Activated naive CD4-positive, alpha-beta T cell (primary cell): Measurements from ENCODE around the gene CRLF3.
"Not testable (repeated sequence)": the region's sequence is repeated elsewhere in the genome, so short reads cannot be mapped to it uniquely, and the experiment has no call there.

Source experiments
- DNase-seq, 4 experiments: peaks; one replicate each; lab custom pipeline; 2025; lab: John Stamatoyannopoulos, UW

The CRLF3 gene

DNA sequence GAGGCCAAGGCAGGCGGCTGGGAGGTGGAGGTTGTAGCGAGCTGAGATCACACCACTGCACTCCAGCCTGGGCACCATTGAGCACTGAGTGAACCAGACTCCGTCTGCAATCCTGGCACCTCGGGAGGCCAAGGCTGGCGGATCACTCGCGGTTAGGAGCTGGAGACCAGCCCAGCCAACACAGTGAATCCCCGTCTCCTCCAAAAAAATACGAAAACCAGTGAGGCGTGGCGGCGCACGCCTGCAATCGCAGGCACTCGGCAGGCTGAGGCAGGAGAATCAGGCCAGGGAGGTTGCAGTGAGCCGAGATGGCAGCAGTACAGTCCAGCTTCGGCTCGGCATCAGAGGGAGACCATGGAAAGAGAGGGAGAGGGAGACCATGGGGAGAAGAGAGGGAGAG lies 88.1 kb downstream of the CRLF3 start:
- not testable (repeated sequence) for DNase-seq

DNA sequence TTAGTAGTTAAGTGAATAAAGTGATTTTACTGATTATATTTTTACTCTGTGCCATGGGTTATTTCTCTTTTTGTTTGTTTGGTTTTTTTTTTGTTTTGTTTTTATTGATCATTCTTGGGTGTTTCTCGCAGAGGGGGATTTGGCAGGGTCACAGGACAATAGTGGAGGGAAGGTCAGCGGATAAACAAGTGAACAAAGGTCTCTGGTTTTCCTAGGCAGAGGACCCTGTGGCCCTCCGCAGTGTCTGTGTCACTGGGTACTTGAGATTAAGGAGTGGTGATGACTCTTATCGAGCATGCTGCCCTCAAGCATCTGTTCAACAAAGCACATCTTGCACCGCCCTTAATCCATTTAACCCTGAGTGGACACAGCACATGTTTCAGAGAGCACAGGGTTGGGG lies 88.8 kb downstream of the CRLF3 start:
- not testable (repeated sequence) for DNase-seq

DNA sequence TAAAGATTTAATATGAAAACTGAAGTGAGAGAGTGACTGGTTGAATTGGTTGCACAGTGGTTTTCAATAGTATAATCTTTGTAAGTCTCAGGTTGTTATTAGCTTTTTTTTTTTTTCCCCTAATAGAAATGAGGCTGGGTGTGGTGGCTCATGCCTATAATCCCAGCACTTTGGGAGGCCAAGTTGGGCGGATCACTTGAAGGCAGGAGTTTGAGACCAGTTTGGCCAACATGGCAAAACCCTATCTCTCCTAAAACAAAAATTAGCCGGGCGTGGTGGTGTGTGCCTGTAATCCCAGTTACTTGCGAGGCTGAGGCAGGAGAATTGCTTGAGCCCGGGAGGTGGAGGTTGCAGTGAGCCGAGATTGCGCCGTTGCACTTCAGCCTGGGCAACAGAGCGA lies 89.3 kb downstream of the CRLF3 start:
- not testable (repeated sequence) for DNase-seq

DNA sequence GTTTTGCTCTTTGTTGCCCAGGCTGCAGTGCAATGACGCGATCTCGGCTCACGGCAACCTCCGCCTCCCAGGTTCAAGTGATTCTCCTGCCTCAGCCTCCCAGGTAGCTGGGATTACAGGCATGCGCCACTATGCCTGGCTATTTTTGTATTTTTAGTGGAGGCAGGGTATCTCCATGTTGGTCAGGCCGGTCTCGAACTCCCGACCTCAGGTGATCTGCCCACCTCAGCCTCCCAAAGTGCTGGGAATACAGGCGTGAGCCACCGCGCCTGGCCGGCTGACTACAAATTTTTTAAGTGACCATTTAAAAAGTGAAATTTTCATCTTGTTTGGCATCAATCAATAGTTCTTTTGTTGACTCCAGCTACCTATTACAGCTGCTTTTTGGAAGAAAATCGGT lies 90.3 kb downstream of the CRLF3 start:
- DNase-seq: not testable (repeated sequence)
